DMS153 treated with DMSO at 0.1 percent for 48 hours (cell line): ENCODE data around the gene MAP1LC3B.

Experiments used
- DNase-seq: peaks from one replicate; lab custom pipeline; 2025; ENCODE audit not compliant: unreplicated experiment; lab: John Stamatoyannopoulos, UW

The MAP1LC3B gene

DNA sequence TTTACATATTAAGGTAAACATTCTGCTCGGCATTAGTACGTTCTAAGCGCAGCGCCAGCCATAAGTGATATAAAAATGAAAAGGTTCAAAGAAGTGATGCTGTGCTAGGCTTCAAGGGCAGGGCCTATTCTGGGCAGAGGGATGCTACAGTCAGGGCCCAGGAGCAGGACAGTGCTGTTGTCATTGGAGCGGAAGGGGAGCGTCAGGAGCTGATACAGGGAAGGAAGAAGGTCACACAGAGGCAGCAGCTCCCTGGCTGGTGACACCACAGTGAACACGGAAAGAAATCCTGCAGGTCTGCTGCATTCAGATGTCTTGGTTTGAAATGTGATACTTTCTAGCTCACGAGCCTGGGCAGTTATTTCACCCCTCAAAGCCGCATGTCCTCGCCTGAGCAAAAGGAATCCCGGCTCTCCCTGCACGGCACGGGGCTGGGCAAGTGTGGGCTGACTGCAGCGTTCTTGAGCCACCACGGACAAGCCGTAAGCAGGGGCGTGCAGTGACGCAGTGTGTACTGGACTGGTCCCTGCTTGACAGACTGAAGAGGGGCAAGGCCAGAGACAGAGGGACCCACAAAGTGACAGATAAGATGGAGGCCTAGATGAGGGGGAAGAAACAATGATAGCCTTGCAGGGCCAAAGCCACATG lies 59.6 kb downstream of the MAP1LC3B start:
- DNase-seq, result no peak

DNA sequence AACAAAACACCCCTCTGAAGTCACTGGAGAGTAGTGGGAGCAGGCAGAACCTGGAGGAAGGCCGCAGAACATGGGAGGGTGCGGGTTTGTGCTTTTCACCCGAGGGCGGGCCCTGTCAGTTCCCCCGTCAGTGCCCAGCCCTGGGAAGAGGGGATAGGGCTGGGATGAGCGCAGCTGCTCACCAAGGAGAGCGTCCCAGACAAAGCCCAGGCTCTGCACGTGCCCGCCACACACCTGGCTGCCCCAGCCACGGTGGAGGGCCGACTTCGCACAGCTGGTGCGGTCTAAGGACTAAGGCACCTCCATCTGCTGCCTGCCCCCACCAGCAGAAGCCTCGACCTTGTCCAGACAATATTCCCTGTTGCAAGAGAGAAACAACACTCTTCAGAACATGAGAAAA lies 61.2 kb downstream of the MAP1LC3B start:
- no peak for DNase-seq
